Vagina (tissue), 2 donors: ENCODE data around the gene CST7. TPM values are rescaled to one million over a fixed set of nuclear protein-coding genes. Genes with fewer than 3 reads are reported as not detected.

Experiments
- DNase-seq, 2 donors: peaks; one replicate each; pipeline ENCODE4 v3.0.0-alpha.2; 2017; ENCODE audit errors: extremely low spot score in 2 of 2
- H3K27ac ChIP-seq: fragments of 200-600 bp; sonication (generic); one replicate; pipeline ENCODE4 v1.5.1; 2019
- H3K27me3 ChIP-seq: fragments of 200-600 bp; sonication (generic); one replicate; pipeline ENCODE4 v1.5.1; 2019
- H3K36me3 ChIP-seq, 2 donors: fragments of 200-600 bp; sonication (generic); one replicate each; pipeline ENCODE4 v1.5.1; 2017 to 2019
- H3K4me1 ChIP-seq: fragments of 200-600 bp; sonication (generic); one replicate; pipeline ENCODE4 v1.5.1; 2019
- H3K4me3 ChIP-seq, 2 donors: fragments of 200-600 bp; sonication (generic); 1 replicate in 1 of 2; 2 replicates in 1 of 2; pipeline ENCODE4 v1.5.1; 2016 to 2019
- H3K9me3 ChIP-seq: fragments of 200-600 bp; sonication (generic); one replicate; pipeline ENCODE4 v1.5.1; 2019
- CTCF ChIP-seq, 3 experiments: fragments of 450-650 bp in 2 of 3; fragments of 200-600 bp in 1 of 3; sonication (generic) in 1 of 3; IDR thresholded peaks; one replicate each; pipeline ENCODE4 v1.5.1; 2017 to 2019; ENCODE audit warnings: antibody characterized with exemption in 3 of 3, mild to moderate bottlenecking in 2 of 3, moderate library complexity in 2 of 3
- POLR2A ChIP-seq, 2 donors: fragments of 450-650 bp; IDR thresholded peaks; one replicate each; pipeline ENCODE4 v1.6.1; 2017; ENCODE audit warnings: antibody characterized with exemption in 2 of 2, mild to moderate bottlenecking in 2 of 2, moderate library complexity in 2 of 2
- POLR2AphosphoS5 ChIP-seq, 2 donors: sonication (generic); formaldehyde crosslinking; IDR thresholded peaks; one replicate each; pipeline ENCODE4 v1.9.0; 2017; ENCODE audit warnings: antibody characterized with exemption in 2 of 2, mild to moderate bottlenecking in 2 of 2, low read depth in 1 of 2; ENCODE audit not compliant: insufficient read depth in 1 of 2
- intact Hi-C: fragments of 100-400 bp; cut with DNase I; formaldehyde crosslinking; loops from one replicate; pipeline ENCODE4 v1.15.1; 2023
- total RNA-seq: library from RNA; depleted of rRNA; stranded (reverse); fragments of >200 nt; gene quantifications from one replicate; pipeline ENCODE4 v1.2.3, GENCODE V29; 2016

Gene CST7
- total RNA-seq, 1 donor from 2014 or later: 3.7 TPM

- intact Hi-C loops: no loop called here
- peaks cover 6% of the 10 kb centered on the region for H3K4me1 ChIP-seq
- H3K27me3 ChIP-seq: no peaks in the 10 kb centered on the region
- H3K9me3 ChIP-seq: no peaks in the 10 kb centered on the region
- H3K36me3 ChIP-seq: no peaks in the 10 kb centered on the region
- H3K4me3 ChIP-seq: no peak overlapping the region
- DNase-seq: peak; percentile 32 to 64
- no peak for TF ChIP-seq POLR2A (IDR thresholded peaks at IDR 0.05)
- TF ChIP-seq CTCF (IDR thresholded peaks at IDR 0.05): no peak
- no peak for TF ChIP-seq POLR2AphosphoS5 (IDR thresholded peaks at IDR 0.05; ENCODE audit: insufficient read depth in 1 of 2, low read depth in 1 of 2)
- H3K27ac ChIP-seq: no peak overlapping the region
Observed at GRCh38 chr20:24935766-24936525, 13.1 kb upstream of the CST7 start.

- Histone ChIP-seq H3K9me3 (no peaks in the 10 kb centered on the region), H3K4me3 (no peak overlapping the region), H3K27ac (no peak overlapping the region), H3K27me3 (no peaks in the 10 kb centered on the region), H3K36me3 (no peaks in the 10 kb centered on the region), H3K4me1 (no peaks in the 10 kb centered on the region)
- DNase-seq: peak; percentile 70 to 71
- intact Hi-C loops: no loop called here
- no peak for TF ChIP-seq POLR2A (IDR thresholded peaks at IDR 0.05)
- no peak for TF ChIP-seq POLR2AphosphoS5 (IDR thresholded peaks at IDR 0.05; ENCODE audit: insufficient read depth in 1 of 2, low read depth in 1 of 2)
Observed at GRCh38 chr20:24936526-24937407, 12.3 kb upstream of the CST7 start.

- no peaks in the 10 kb centered on the region for H3K4me1 ChIP-seq
- no peaks in the 10 kb centered on the region for H3K36me3 ChIP-seq
- intact Hi-C loops: no loop called here
- H3K27ac ChIP-seq: no peak overlapping the region
- TF ChIP-seq POLR2A (IDR thresholded peaks at IDR 0.05) (no peak), POLR2AphosphoS5 (IDR thresholded peaks at IDR 0.05; ENCODE audit: insufficient read depth in 1 of 2, low read depth in 1 of 2) (no peak), CTCF (IDR thresholded peaks at IDR 0.05) (no peak)
- H3K4me3 ChIP-seq: no peak overlapping the region
- DNase-seq: peak; percentile 47 to 91
- H3K9me3 ChIP-seq: no peaks in the 10 kb centered on the region
- no peaks in the 10 kb centered on the region for H3K27me3 ChIP-seq
Observed at GRCh38 chr20:24937579-24937978, 11.5 kb upstream of the CST7 start.

- peak in 1 of 2 donors; percentile 82 for DNase-seq
- Histone ChIP-seq H3K4me3 (no peak overlapping the region), H3K4me1 (no peaks in the 10 kb centered on the region), H3K27me3 (no peaks in the 10 kb centered on the region), H3K36me3 (no peaks in the 10 kb centered on the region), H3K9me3 (no peaks in the 10 kb centered on the region), H3K27ac (no peak overlapping the region)
- intact Hi-C loops: no loop called here
- no peak for TF ChIP-seq POLR2AphosphoS5 (IDR thresholded peaks at IDR 0.05; ENCODE audit: insufficient read depth in 1 of 2, low read depth in 1 of 2)
Observed at GRCh38 chr20:24938498-24938897, 10.6 kb upstream of the CST7 start.

- Histone ChIP-seq H3K4me1 (no peaks in the 10 kb centered on the region), H3K4me3 (no peak overlapping the region), H3K36me3 (no peaks in the 10 kb centered on the region), H3K9me3 (no peaks in the 10 kb centered on the region), H3K27ac (no peak overlapping the region), H3K27me3 (no peaks in the 10 kb centered on the region)
- TF ChIP-seq POLR2AphosphoS5 (IDR thresholded peaks at IDR 0.05; ENCODE audit: insufficient read depth in 1 of 2, low read depth in 1 of 2) (no peak), POLR2A (IDR thresholded peaks at IDR 0.05) (no peak), CTCF (IDR thresholded peaks at IDR 0.05) (no peak)
- DNase-seq: peak in 1 of 2 donors; percentile 40
- intact Hi-C loops: no loop called here
Observed at GRCh38 chr20:24939036-24939435, 10.0 kb upstream of the CST7 start.
